ENCODE results near the gene MAVS.

GRCh38 chr20:3887876-3888620, 41.4 kb downstream of the MAVS start:
- TF ChIP-seq, protein P1, sequence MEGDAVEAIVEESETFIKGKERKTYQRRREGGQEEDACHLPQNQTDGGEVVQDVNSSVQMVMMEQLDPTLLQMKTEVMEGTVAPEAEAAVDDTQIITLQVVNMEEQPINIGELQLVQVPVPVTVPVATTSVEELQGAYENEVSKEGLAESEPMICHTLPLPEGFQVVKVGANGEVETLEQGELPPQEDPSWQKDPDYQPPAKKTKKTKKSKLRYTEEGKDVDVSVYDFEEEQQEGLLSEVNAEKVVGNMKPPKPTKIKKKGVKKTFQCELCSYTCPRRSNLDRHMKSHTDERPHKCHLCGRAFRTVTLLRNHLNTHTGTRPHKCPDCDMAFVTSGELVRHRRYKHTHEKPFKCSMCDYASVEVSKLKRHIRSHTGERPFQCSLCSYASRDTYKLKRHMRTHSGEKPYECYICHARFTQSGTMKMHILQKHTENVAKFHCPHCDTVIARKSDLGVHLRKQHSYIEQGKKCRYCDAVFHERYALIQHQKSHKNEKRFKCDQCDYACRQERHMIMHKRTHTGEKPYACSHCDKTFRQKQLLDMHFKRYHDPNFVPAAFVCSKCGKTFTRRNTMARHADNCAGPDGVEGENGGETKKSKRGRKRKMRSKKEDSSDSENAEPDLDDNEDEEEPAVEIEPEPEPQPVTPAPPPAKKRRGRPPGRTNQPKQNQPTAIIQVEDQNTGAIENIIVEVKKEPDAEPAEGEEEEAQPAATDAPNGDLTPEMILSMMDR (IDR thresholded peaks at IDR 0.05), result no peak
- TF ChIP-seq POLR2AphosphoS5 (IDR thresholded peaks at IDR 0.05), result no peak

All from transverse colon (tissue), 4 donors.